HTR-8/SVneo (cell line): ENCODE data around the gene SNRNP200.

Source experiments
- DNase-seq: peaks from one replicate; pipeline ENCODE4 v3.0.0; 2011; ENCODE audit warnings: low spot score, mixed read lengths; ENCODE audit not compliant: insufficient read length
- FAIRE-seq: peaks from 2 replicates; lab custom pipeline; 2011; peaks lifted over from hg19 to GRCh38; lab: Jason Lieb, UNC

SNRNP200 gene

DNA sequence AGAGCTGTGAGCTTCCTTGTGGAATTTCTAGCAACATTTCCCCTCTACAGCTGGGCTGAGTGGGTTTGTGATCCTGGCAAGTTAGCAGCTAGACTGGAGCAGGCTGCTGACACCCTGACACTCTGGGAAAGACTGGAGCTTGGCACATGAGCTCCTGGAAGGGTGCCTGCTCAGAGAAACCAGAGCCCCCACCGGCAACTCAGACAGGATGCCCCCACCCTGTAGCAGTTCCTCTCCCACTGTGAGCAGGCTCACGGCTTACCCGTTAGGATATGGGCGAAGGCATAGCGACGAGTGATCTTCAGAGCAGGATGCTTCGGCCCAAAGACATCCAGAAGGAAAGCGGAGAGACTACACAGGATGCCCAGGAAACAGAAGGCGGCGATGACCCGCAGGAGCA, 50.8 kb downstream of the SNRNP200 start:
- FAIRE-seq, result no peak
- no peak for DNase-seq

DNA sequence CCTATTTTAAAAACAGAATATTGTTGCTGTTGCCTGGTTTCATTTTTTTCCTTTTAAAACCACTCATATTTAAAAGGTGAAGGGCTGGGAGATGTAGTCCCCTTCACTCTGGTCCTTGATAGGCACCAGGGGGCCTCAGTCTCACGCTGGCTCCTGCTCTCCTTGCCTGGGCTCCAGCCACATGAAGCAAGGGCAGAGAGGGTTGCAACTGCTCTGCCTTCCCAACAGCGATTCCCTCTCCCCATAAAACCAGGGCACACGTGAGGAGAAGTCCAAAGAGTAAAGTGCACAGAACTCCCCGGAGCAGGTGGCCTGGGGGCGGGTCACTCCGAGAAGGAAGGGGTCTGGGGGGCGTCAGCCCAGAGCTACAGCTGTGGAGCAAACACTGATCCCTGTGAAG, 52.3 kb downstream of the SNRNP200 start:
- FAIRE-seq, result no peak
- no peak for DNase-seq

DNA sequence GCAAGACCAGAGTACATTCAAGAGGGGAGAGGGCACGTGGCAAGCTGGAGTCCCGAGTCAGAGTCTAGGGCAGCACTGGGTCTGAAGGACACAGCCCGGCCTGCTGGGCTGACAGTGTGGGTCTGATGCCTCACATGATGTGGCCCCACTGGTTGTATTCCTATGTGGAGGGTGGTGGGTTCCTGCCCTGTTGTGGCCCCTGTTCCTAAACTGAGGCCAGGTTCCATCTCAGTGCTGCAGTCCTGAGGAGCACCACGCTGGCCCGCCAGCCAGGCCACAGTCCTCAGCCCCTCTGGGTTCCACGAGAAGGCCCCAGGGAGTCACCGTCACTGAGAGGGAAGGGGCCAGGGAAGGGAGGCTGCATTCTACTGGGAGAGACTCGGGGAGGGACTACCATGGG, 52.8 kb downstream of the SNRNP200 start:
- DNase-seq (no peak), FAIRE-seq (no peak)

DNA sequence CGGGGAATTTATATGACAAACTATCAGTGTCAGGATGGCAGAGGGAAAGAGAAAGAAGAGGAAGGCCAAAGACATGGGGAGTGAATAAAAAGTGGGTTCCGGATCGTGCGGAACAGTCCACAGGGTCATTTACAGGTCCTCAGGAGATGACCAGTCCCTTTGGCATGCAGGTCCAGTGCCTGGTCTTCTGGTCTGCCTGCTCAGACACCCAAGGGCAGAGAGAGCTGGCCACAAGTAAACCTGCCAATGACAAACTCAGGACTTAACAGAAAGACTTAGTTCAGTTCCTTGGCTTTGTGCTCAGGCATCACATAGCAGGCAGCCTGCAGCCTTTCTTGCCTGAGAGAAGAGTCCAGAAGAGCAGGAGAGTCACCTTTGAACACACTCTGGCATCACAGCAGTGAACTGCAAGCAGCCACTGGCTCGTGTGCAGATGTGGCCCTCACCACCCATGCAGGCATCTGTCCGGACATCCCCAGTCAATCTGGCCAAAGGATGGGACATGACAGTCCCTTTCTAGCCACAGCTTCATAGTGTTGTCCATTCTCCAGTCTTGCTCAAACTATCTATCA, 53.5 kb downstream of the SNRNP200 start:
- peak; percentile 87 for FAIRE-seq
- peak; percentile 99 for DNase-seq

DNA sequence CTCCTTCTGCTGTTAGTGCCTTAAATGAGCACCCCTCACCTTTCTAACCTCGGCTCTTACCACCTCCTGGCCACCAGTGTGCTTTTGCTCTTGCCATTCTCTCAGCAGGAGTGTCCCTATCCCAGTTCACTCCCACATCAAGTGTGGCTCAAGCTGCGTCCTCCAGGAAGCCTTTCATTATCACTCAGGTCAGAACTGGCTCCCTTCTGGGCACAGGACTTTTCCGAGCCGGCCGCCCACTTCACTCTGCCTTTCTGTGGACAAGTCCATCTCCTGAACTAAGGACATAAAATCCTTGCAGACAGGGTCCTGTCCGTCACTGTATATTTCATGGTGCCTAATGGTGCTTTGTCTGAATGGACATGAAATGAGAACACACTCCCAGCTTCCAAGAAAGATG, 55.2 kb downstream of the SNRNP200 start:
- DNase-seq, result no peak
- FAIRE-seq, result peak; percentile 26

DNA sequence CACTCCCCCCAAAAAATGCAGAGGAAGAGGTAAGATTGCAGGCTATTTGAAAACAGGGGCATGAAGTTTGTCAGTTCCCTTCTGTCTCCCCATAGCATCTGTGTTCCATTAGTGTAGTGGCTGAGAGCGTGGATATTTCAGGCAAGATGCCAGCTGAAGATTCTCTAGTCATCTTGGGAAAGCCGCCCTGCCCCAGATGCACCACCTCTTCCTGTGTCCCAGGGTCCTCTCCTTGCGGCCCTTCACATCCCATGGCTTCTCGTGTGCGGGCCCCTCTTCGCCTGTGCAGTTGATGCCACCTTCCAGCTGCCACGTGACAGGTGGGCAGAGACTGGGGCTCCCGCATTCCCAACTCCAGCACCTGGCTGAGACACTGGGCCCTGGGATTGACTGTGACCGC, 55.7 kb downstream of the SNRNP200 start:
- no peak for DNase-seq
- no peak for FAIRE-seq

DNA sequence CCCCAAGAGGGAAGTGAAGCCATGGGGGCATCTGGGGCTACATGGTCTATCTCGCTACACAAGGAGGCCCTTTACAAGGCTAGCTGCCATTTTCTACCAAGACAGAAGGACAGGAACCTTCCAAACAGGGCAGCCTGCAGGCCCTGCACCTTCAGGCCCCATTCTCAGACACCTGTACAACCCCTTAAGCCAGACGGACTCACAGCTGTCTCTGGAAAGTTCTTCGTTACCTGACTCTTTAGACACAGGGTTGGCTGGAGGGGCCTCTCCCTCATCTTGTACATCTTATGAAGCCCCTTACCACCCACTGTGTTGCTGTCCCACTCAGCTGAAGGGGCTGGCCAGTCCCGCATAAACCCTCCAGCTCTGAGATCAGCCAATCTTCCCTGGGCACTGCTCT, 56.7 kb downstream of the SNRNP200 start:
- FAIRE-seq (no peak), DNase-seq (no peak)

DNA sequence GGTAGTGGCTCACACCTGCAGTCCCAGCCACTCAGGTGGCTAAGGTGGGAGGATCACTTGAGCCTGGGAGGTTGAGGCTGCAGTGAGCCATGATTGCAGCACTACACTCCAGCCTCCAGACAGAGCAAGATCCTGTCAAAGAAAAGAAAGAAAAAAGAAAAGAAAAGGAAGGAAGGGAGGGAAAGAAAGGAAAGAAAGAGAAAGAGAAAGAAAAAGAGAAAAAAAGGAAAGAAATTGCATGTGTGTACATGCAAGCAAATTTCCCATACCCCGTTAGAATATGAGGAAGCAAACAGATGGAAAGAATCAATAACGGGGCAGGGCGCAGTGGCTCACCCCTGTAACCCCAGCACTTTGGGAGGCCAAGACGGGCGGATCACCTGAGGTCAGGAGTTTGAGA, 57.5 kb downstream of the SNRNP200 start:
- no peak for FAIRE-seq

DNA sequence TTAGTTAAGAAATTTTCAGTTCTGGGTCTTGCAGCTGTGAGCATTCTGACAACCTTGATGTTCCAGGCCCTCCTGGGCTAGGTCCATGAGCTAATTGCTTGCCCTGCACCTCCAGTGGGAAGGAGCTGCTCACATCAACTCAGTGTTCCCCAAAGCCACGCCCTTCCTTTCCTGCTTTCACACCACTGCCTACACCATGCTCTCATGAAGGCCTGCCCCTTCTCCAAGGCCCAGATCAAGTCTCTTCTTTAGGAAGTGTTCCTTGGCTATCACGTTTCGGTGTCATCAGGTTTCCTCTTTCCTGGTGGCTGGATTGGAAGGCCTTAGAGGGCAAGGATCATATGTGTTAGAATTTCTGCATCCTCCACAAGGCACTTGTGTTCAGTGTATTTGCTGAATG, 58.3 kb downstream of the SNRNP200 start:
- no peak for FAIRE-seq
- DNase-seq, result no peak

More for the DNA sequence above, 57.5 kb downstream of the SNRNP200 start:
- DNase-seq, result no peak

DNA sequence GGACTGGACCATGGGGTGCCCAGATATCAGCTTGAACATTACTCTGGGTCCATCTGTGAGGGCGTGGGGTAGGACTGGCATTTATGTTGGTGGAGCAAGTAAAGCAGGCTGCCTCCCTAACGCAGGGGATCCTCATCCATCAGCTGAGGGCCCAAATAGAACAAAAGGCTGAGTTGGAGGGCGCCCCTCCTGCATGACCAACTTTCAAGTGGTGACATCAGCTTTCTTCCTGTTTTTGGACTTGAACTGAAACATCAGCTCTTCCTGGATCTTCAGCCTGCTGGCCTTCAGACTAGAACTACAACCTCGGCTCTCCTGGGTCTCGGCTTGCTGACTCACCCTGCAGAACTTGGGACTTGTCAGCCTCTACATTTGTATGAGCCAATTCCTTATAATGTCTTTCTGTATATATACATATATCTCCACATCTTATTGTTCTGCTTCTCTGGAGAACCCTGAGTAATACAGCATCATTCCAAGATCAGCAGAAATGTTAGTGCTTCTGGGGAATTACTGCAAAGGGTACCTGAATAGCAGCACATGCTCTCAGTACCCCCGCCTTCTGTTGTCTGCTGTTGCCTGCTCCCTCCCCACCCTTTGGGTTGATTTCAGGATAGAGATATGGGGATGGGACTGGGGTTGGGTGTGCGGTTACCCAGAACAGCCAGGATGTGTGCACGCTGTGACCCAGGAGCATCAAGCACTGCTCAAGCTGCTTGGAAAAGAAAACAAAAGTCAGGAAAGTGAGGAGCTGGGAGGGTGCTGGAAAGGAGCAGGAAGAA, 59.5 kb downstream of the SNRNP200 start:
- no peak for FAIRE-seq
- DNase-seq, result no peak

DNA sequence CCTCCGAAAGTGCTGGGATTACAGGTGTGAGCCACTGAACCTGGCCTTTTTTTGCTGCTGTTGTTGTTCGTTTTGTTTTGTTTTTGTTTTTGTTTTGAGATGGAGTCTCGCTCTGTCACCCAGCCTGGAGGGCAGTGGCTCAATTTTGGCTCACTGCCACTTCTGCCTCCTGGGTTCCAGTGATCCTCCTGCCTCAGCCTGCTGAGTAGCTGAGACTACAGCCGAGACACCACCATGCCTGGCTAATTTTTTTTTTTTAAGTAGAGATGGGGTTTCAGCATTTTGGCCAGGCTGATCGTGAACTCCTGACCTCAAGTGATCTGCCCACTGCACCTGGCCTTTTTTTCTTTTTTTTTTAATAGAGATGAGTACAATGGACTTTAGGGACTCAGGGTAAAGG, 61.5 kb downstream of the SNRNP200 start:
- no peak for FAIRE-seq
- no peak for DNase-seq

DNA sequence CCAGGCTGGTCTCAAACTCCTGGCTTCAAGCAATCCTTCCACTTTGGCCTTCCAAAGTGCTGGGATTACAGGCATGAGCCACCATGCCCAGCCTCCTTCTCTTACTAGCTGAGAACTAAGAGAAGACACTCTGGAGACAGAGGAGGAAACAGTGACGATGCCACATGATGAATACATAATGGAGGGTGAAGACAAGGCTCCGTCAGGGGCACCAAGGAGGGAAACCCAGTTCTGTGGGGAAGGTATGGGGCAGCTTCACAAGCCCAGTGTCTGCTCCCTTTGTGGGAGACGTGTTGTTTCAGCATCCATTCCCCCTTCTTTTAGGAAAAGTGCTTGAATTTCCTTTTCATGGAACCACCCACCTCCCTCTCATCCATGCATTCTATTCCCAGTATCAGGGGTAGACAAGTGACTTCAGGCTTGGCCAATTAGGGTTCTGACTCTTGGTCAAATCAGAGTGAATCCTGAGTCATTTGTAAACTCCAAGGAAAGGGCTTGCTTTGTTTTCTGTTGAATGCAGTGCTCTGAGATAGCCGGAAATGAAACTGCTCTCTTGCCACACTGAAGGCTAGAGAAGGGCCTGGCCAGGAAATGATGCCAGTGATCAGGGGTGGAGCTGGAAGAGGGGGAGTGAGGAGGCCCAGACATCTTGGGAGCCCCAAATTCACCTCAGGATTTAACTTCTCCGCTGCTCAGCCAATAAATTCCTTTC, 63.3 kb downstream of the SNRNP200 start:
- DNase-seq (peak; percentile 81), FAIRE-seq (peak; percentile 42)

DNA sequence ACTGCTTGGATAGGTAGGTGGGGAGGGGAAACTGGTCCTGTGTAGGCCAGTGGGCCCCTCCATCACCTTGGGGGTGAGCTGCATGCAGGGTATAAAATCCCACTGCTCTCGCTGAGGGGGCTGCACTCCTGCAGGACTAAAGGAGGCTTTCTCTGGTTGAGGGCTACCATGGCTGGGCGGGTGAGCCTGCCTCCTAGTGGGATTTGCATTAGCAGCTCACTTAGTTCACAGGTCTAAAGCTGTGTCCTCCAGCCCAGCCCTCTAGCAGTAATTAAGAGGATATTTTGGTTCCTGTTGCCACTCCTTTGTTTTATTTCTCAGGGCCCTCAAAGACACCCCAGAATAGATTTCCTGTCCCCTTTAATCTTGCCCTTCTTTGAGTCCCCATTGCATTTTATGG, 64.1 kb downstream of the SNRNP200 start:
- DNase-seq, result no peak
- no peak for FAIRE-seq

DNA sequence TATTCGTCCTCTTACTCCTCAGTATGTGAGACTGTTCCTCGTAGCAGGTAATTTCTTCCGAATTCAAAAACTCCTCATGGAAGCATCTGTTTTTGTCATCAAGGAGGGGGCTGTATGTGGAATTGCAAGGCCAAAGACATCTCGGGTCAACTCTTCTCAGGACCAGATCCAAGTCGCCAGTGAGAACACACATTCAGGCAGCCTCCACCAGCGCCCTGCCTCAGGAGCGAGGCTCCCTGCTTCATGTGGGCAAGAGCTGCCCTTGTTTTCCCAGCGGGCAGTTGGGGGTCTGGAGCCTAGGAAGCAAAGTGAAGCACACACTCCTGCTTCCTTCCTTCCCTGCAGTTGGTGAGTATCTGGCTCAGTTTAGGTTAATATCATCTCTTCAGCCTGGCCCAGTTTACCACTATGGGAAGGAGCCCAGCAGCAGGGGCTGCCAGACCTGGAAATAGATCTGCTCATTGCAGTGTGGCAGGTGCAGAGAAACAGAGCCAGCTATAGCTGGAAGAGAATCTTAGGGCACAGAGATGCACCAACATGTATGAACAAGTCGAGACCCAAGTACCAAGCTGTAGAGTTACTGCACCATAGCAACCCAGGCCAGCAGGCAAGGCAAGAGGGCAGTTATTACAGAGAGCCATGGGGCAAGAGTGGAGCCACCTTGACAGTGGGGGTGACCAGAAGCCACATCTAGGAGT, 64.9 kb downstream of the SNRNP200 start:
- no peak for DNase-seq
- no peak for FAIRE-seq

DNA sequence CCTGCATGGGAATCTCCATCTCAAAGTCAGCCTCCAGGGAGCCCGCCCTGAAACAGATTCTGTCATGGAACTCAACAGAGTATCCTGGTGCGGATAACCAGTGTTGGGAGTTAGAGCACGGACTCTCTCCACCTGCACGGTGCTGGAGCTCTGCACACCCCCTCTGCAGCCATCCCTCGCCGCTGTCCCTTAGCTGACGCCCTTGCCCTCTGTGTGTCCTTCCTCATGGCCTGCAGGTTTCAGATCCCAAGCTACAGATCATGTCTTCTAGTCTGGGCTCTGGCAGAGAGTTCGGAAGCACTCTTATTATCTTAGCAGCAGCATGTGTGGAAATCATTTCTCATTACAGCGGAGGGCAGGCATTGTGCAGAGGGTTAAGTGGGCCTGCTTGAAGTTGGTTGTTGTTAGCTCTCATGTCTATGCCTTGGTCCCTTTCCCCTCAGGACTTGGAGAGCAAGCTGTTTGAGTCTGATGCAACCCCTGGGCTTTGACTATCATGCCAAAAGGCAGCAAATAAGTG, 65.5 kb downstream of the SNRNP200 start:
- DNase-seq, result no peak
- no peak for FAIRE-seq

DNA sequence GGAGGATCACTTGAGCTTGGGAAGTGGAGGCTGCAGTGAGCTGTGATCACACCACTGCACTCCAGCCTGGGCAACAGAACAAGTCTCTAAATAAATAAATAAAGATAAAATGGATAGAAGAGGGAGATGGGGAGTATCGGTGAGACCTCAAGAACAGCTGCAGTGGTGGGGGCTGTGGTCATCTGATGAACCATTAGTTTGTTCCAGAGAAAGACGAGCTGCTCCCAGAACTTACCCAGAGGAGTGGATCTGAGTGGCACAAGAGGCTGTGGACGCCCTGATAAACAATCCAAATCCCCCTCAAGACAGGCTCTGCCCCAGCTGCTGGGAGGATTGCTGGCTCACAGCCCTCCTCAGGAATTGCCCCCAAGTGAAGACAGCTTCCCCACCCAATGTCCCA, 66.3 kb downstream of the SNRNP200 start:
- no peak for DNase-seq
- FAIRE-seq, result no peak

DNA sequence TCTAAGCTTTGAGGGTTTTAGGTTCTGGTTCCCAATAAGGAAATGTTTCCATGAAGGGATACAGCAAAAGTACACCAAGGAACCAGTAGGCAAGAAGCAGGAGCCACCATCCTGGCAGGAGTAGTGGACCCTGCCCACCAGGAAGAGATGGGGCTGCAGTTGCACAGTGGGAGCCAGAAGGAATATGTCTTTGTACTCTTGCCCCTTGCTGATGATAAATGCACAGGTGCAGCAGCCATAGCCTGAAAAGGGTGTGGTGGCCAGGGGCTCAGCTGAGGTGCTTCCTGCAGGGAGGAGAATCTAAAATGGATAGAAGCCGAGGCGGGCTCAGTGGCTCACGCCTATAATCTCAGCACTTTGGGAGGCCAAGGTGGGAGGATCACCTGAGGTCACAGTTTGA, 67.1 kb downstream of the SNRNP200 start:
- FAIRE-seq (no peak), DNase-seq (no peak)

DNA sequence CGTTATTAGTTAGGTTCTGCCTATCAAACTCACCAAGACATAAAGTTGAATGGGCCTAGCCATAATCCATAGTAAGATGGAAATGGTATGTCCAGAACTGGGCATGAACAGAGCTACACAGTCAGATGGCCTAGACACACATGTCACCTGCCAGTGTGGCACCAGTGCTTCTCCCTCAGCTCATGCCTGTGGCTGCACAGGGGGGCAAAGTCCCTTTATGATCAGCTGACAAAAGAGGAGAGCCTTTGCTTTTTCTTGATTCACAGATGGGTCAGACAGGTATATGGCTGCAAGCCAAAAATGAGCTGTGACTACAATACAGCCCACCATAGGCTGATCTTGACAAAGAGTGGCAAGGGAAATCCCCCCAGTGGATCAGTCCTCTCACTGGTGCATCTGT, 68.5 kb downstream of the SNRNP200 start:
- DNase-seq (no peak), FAIRE-seq (no peak)

DNA sequence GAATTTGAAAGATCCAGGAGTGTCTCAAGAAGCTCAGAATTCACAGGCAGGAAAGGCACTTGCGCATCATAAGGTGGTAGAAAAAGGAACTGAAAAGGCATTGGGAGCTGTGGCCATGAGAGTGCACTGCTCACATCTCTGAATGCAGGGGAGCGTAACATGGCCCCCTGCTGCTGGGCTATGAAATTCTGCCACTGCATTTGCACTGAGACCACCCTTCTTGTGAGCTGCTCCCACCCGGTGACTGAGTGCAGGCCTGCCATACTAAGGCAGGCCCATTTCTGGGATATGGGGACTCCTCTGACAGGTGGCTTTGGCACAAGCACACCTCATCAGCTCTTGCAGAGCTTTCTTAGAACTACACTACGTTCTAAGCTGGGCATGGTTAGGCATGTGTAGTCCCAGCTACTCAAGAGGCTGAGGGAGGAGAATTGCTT, 71.4 kb downstream of the SNRNP200 start:
- FAIRE-seq (no peak), DNase-seq (no peak)

DNA sequence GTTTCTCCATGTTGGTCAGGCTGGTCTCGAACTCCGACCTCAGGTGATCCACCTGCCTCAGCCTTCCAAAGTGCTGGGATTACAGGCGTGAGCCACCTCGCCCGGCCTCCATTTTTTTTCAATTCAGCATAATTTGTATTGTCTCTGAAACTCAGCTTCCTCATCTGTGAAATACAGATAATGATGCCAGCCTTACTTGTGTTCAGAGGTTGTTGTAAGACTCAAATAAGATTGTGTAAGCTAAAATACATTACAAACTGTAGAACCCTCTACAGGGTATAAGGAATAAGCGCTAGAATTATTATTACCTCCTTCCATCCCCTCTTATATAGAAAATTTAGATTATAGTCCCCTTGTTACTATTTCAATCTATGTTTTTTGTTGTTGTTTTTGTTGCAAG, 71.9 kb downstream of the SNRNP200 start:
- no peak for FAIRE-seq
- DNase-seq, result no peak

DNA sequence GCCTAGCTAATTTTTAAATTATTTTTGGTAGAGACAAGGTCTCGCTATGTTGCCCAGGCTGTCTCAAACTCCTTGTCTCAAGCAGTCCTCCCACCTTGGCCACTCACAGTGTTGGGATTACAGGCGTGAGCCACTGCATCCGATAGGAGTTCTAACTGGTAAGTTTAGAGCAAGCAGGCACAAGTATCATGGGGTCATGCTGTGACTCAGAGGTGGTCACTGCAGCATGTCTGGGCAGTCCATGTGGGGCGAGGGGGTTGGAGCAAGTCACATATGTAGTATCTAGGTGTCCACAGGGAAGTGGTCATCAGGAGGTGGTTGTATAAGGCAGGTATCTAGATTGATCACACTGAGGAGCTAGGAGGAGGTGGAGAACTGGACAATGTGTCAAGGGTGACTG, 74.0 kb downstream of the SNRNP200 start:
- DNase-seq (no peak), FAIRE-seq (no peak)
